Activated naive CD8-positive, alpha-beta T cell treated with anti-CD3 and anti-CD28 coated beads, Interleukin-2, amount 10 ng/mL, durations not matched to agents 7 days and 5 days (primary cell): ENCODE results near the gene AOC1. TPM values are rescaled to one million over a fixed set of nuclear protein-coding genes. Genes with fewer than 3 reads are reported as not detected.
"Not testable (repeated sequence)": the region's sequence is repeated elsewhere in the genome, so short reads cannot be mapped to it uniquely, and the experiment has no call there.

Experiments
- ATAC-seq: fragments of 150-1000 bp; cut with Tn5 transposase; one replicate; pipeline ENCODE4 v1.10.0; 2021; ENCODE audit warnings: low read depth, moderate library complexity
- POLR2A ChIA-PET: fragments of 350-600 bp; sonication (Branson Sonifier 250); formaldehyde crosslinking; loops from one replicate; lab custom pipeline; 2021; ENCODE audit warnings: antibody characterized with exemption; lab: Charles Lee
- DNase-seq: peaks from one replicate; pipeline ENCODE4 v3.0.0; 2021
- H3K27ac Mint-ChIP-seq: one replicate; pipeline ENCODE4 v1.8.0; 2022; ENCODE audit warnings: mild to moderate bottlenecking, mixed read lengths
- H3K27me3 Mint-ChIP-seq: one replicate; pipeline ENCODE4 v1.8.0; 2022; ENCODE audit warnings: mild to moderate bottlenecking, moderate library complexity, mixed read lengths
- H3K36me3 Mint-ChIP-seq: one replicate; pipeline ENCODE4 v1.8.0; 2021; ENCODE audit warnings: mild to moderate bottlenecking, mixed read lengths
- H3K4me1 Mint-ChIP-seq: one replicate; pipeline ENCODE4 v1.8.0; 2021; ENCODE audit warnings: mixed read lengths
- H3K4me3 Mint-ChIP-seq: one replicate; pipeline ENCODE4 v1.8.0; 2022; ENCODE audit warnings: mild to moderate bottlenecking, moderate library complexity, mixed read lengths
- H3K9me3 Mint-ChIP-seq: one replicate; pipeline ENCODE4 v1.8.0; 2021; ENCODE audit warnings: mixed read lengths
- total RNA-seq, 2 experiments: library from RNA; stranded (reverse); gene quantifications; one replicate each; pipeline ENCODE4 v1.2.3, GENCODE V29; 2021

The AOC1 gene
- not detected for total RNA-seq

- Mint-ChIP-seq H3K27ac (peak within 1 kb of the TSS; percentile 47), H3K27me3 (peaks cover 14% of the 10 kb centered on the region), H3K4me1 (peaks cover 5% of the 10 kb centered on the region), H3K9me3 (no peaks in the 10 kb centered on the region), H3K4me3 (no peak within 1 kb of the TSS), H3K36me3 (no peaks in the 10 kb centered on the region)
- DNase-seq (no peak), ATAC-seq (peak; percentile 42)
- POLR2A ChIA-PET: no interaction called here
Measured at GRCh38 chr7:150852371-150852905, at the start of gene AOC1. Gene AOC1, plus strand, starts transcription at chr7:150852517. Its CDS starts 3,954 bp downstream, at chr7:150856471.

- Mint-ChIP-seq H3K27me3 (peaks cover 51% of the 10 kb centered on the region), H3K4me3 (no peak overlapping the region), H3K9me3 (no peaks in the 10 kb centered on the region), H3K4me1 (peaks cover 3% of the 10 kb centered on the region), H3K27ac (no peak overlapping the region), H3K36me3 (no peaks in the 10 kb centered on the region)
- DNase-seq: no peak
- POLR2A ChIA-PET: no interaction called here
- ATAC-seq: no peak
Measured at GRCh38 chr7:150803161-150803860, 49.0 kb upstream of the AOC1 start.

DNA sequence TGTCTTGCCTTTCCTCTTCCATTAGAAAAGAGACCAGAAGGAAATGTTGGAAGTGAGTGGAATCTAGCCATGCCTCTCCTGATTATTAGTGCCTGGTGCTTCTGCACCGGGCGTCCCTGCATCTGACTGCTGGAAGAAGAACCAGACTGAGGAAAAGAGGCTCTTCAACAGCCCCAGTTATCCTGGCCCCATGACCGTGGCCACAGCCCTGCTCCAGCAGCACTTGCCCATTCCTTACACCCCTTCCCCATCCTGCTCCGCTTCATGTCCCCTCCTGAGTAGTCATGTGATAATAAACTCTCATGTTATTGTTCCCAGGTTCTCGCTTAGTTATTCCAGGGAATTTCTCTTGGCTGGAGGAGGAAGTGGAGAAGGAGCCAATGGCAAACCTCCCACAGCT, 47.5 kb upstream of the AOC1 start:
- no peaks in the 10 kb centered on the region for H3K4me1 Mint-ChIP-seq
- ATAC-seq: no peak

GRCh38 chr7:150805864-150806263, 46.5 kb upstream of the AOC1 start:
- Mint-ChIP-seq H3K27me3 (peaks cover 42% of the 10 kb centered on the region), H3K36me3 (no peaks in the 10 kb centered on the region), H3K9me3 (no peaks in the 10 kb centered on the region), H3K4me1 (no peaks in the 10 kb centered on the region), H3K4me3 (no peak overlapping the region), H3K27ac (no peak overlapping the region)
- no peak for ATAC-seq
- no peak for DNase-seq
- POLR2A ChIA-PET: no interaction called here

More for the DNA sequence above, 47.5 kb upstream of the AOC1 start:
- Mint-ChIP-seq H3K9me3 (no peaks in the 10 kb centered on the region), H3K27ac (no peak overlapping the region), H3K27me3 (peaks cover 39% of the 10 kb centered on the region), H3K36me3 (no peaks in the 10 kb centered on the region), H3K4me3 (no peak overlapping the region)
- POLR2A ChIA-PET: no interaction called here
- no peak for DNase-seq

DNA sequence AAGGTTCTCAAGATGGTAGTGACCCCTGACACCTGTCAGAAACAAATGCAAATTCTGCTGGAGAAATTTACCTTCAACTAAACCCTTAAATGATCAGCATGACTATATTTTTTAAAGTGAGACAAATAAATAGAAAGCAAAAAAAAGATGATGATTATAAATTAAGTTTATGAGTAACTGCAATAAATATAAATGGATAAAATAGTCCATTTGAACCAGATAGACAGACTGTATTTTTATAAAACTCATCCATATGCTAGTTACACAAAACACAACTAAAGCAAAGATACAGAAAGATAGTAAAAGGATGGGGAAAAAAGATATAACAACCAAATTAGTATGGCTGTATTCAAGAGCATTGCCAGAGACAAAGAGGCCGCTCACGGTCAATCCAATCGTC, 45.9 kb upstream of the AOC1 start:
- no peak for ATAC-seq
- no peak overlapping the region for H3K4me3 Mint-ChIP-seq
- H3K27ac Mint-ChIP-seq: no peak overlapping the region
- H3K4me1 Mint-ChIP-seq: no peaks in the 10 kb centered on the region
- H3K36me3 Mint-ChIP-seq: no peaks in the 10 kb centered on the region
- no peaks in the 10 kb centered on the region for H3K9me3 Mint-ChIP-seq
- peaks cover 38% of the 10 kb centered on the region for H3K27me3 Mint-ChIP-seq
- DNase-seq: no peak
- POLR2A ChIA-PET: no interaction called here

DNA sequence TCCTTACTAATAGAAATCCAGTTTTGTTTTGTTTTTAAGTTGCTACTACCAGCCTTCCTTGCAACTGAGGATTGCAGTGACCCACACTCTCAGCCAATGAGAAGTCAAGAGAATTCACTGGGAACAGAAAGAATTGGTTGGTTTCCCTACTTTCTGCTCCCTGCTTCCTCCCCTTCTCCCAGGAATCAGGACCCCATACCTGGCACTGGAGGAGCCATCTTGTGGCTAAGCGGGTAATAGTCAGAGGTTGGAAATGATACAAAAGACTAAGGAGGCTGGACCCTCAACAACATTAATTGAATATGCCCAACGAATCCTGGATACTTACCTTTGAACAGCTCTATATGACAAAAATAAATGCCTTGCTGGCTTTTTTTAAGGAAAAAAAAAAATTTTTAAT, 45.5 kb upstream of the AOC1 start:
- ATAC-seq: no peak
- Mint-ChIP-seq H3K27me3 (peaks cover 39% of the 10 kb centered on the region), H3K27ac (no peak overlapping the region), H3K4me3 (no peak overlapping the region), H3K4me1 (no peaks in the 10 kb centered on the region), H3K9me3 (no peaks in the 10 kb centered on the region), H3K36me3 (no peaks in the 10 kb centered on the region)
- DNase-seq: no peak
- POLR2A ChIA-PET: no interaction called here

DNA sequence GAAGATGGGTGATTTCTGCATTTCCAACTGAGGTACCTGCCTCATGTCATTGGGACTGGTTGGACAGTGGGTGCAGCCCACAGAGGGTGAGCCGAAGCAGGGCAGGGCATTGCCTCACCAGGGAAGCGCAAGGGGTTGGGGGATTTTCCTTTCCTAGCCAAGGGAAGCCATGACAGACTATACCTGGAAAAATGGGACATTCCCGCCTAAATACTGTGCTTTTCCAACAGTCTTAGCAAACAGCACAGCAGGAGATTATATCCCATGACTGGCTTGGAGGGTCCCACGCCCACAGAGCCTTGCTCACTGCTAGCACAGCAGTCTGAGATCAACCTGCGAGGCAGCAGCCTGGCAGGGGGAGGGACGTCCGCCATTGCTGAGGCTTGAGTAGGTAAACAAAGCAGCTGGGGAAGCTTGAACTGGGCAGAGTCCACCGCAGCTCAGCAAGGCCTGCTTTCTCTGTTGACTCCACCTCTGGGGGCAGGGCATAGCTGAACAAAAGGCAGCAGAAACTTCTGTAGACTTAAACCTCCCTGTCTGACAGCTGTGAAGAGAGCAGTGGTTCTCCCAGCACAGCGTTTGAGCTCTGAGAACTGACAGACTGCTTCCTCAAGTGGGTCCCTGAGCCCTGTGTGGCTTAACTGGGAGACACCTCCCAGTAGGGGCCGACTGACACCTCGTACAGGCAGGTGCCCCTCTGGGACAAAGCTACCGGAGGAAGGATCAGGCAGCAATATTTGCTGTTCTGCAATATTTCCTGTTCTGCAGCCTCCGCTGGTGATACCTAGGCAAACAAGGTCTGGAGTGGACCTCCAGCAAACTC, 44.5 kb upstream of the AOC1 start:
- DNase-seq, H3K4me1 Mint-ChIP-seq, POLR2A ChIA-PET, H3K9me3 Mint-ChIP-seq, H3K36me3 Mint-ChIP-seq, H3K27ac Mint-ChIP-seq, H3K4me3 Mint-ChIP-seq, ATAC-seq: not testable (repeated sequence)
- H3K27me3 Mint-ChIP-seq: peaks cover 36% of the 10 kb centered on the region

DNA sequence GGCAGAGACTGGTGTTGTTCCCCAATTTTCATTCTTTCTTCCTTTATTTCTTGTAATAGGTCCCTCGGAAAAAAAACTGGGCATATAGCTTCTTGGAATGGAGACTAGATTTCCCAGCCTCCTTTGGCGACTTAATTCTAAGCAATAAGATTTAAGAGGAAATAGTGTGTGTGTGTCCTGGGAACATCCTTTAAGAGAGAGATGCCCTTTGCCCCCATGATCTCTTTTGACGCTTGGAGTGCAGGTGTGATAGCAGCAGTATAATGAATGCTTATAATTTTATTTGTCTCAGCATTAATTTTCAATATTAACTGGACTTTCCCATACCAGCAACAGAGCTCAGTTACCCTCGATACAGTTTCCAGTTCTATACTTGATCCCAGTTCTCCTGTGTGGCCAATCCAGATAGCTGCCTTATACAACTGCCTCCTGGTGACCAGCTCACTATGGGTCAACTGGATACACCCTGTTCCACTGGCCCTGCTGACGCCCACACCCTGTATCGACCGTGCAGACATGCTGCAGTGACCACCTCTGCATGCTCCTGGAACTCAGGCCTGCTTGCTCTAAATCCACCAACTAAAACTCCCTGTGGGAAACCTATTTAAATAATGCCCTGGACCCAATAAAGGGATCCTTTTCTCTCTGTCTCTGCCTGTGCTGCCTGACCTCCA, 37.9 kb upstream of the AOC1 start:
- Mint-ChIP-seq H3K27me3 (peaks cover 50% of the 10 kb centered on the region), H3K27ac (no peak overlapping the region), H3K4me3 (no peak overlapping the region), H3K4me1 (no peaks in the 10 kb centered on the region), H3K36me3 (no peaks in the 10 kb centered on the region), H3K9me3 (peaks cover 6% of the 10 kb centered on the region)
- no peak for DNase-seq
- POLR2A ChIA-PET: no interaction called here
- no peak for ATAC-seq

DNA sequence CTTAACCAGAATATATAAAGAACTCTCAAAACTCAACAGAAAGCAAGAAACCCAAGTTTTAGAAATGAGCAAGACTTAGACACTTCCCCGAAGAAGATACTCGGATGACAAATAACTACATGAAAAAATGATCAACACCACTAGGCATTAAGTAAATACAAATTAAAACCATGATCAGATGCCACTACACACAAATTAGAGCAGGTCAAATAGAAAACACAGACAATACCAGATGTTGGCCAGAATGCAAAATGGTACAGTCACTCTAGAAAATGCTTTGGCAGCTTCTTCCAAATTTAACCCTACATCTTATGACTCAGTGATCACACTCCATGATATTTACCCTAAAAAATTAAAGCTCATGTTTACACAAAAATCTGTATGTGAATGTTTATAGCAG, 33.3 kb upstream of the AOC1 start:
- H3K4me1 Mint-ChIP-seq: no peaks in the 10 kb centered on the region
- POLR2A ChIA-PET: no interaction called here
- H3K36me3 Mint-ChIP-seq: no peaks in the 10 kb centered on the region
- H3K4me3 Mint-ChIP-seq: no peak overlapping the region
- H3K27ac Mint-ChIP-seq: no peak overlapping the region
- ATAC-seq: no peak
- DNase-seq: no peak
- peaks cover 41% of the 10 kb centered on the region for H3K27me3 Mint-ChIP-seq
- H3K9me3 Mint-ChIP-seq: peaks cover 7% of the 10 kb centered on the region

DNA sequence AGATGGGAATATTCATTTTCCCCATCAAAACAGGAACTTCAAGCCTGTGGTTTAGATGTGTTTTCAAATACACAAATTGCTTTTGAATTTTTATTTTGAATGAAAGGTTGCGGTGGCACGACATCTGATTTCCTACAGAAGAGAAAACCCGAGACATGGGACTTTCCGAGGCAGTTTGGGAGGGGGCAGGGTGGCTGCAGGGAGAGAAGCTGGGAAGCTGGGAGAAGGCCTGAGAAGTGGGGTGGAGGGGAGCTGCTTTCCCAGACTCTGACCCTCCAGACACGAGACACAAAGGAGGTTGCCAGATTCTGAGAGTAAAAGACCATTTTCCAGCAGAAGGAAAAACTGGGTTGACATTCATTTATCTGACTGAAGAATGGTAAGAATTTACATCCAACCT, 32.2 kb upstream of the AOC1 start:
- Mint-ChIP-seq H3K27ac (no peak overlapping the region), H3K4me1 (no peaks in the 10 kb centered on the region), H3K27me3 (peaks cover 38% of the 10 kb centered on the region), H3K9me3 (peaks cover 7% of the 10 kb centered on the region), H3K4me3 (no peak overlapping the region), H3K36me3 (no peaks in the 10 kb centered on the region)
- ATAC-seq (no peak), DNase-seq (no peak)
- POLR2A ChIA-PET: no interaction called here

- Mint-ChIP-seq H3K4me3 (no peak overlapping the region), H3K27ac (no peak overlapping the region), H3K36me3 (no peaks in the 10 kb centered on the region), H3K4me1 (no peaks in the 10 kb centered on the region), H3K27me3 (peaks cover 38% of the 10 kb centered on the region), H3K9me3 (peaks cover 7% of the 10 kb centered on the region)
- POLR2A ChIA-PET: no interaction called here
- ATAC-seq (no peak), DNase-seq (no peak)
Measured at GRCh38 chr7:150820578-150821198, 31.6 kb upstream of the AOC1 start.

DNA sequence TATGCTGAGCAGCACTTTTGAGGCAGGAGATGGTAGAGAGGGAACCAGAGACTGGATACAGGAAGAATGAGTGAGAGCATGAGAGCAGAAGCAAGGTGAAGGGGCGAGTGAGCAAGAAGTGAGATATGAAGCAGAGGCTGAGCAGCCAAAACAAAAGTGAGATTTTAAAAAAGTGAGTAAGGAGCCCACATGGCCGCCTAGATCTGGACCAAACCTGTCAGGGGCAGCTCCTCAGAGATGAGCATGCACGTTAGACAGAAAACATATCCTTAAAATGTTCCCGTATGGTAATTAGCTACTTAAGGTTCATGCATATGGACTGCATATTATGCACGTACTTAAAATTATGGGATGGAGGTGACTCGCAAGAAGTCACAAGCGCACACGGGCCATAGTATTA, 29.3 kb upstream of the AOC1 start:
- no peaks in the 10 kb centered on the region for H3K4me1 Mint-ChIP-seq
- H3K27me3 Mint-ChIP-seq: peaks cover 37% of the 10 kb centered on the region
- POLR2A ChIA-PET: no interaction called here
- ATAC-seq (no peak), DNase-seq (no peak)
- H3K27ac Mint-ChIP-seq: no peak overlapping the region
- peaks cover 2% of the 10 kb centered on the region for H3K9me3 Mint-ChIP-seq
- H3K4me3 Mint-ChIP-seq: no peak overlapping the region
- H3K36me3 Mint-ChIP-seq: no peaks in the 10 kb centered on the region

GRCh38 chr7:150823484-150824126, 28.7 kb upstream of the AOC1 start:
- H3K27ac Mint-ChIP-seq: no peak overlapping the region
- H3K4me1 Mint-ChIP-seq: no peaks in the 10 kb centered on the region
- ATAC-seq: no peak
- no peak overlapping the region for H3K4me3 Mint-ChIP-seq
- H3K27me3 Mint-ChIP-seq: peaks cover 39% of the 10 kb centered on the region
- DNase-seq: no peak
- no peaks in the 10 kb centered on the region for H3K36me3 Mint-ChIP-seq
- POLR2A ChIA-PET: no interaction called here
- peaks cover 2% of the 10 kb centered on the region for H3K9me3 Mint-ChIP-seq
